Ascending aorta (tissue), 2 donors: ENCODE measurements around the gene TMCC2. TPM values are rescaled to one million over a fixed set of nuclear protein-coding genes. Genes with fewer than 3 reads are reported as not detected.

Experiments used
- DNase-seq, 2 donors: peaks; one replicate each; pipeline ENCODE4 v3.0.0-alpha.2; 2019; ENCODE audit warnings: low spot score in 2 of 2
- H3K27ac ChIP-seq, 2 donors: fragments of 200-600 bp; sonication (generic); one replicate each; pipeline ENCODE4 v1.5.1; 2016 to 2017; ENCODE audit warnings: mild to moderate bottlenecking in 1 of 2
- H3K27me3 ChIP-seq: fragments of 200-600 bp; sonication (generic); one replicate; pipeline ENCODE4 v1.5.1; 2017
- H3K36me3 ChIP-seq, 2 donors: fragments of 200-600 bp; sonication (generic); one replicate each; pipeline ENCODE4 v1.5.1; 2016
- H3K4me1 ChIP-seq, 2 donors: fragments of 200-600 bp; sonication (generic); one replicate each; pipeline ENCODE4 v1.5.1; 2016 to 2017; ENCODE audit warnings: mild to moderate bottlenecking in 1 of 2
- H3K4me3 ChIP-seq, 2 donors: fragments of 200-600 bp; sonication (generic); one replicate each; pipeline ENCODE4 v1.5.1; 2016 to 2017; ENCODE audit warnings: mild to moderate bottlenecking in 1 of 2
- H3K9me3 ChIP-seq, 2 donors: fragments of 200-600 bp; sonication (generic); one replicate each; pipeline ENCODE4 v1.5.1; 2016
- CTCF ChIP-seq, 3 experiments: fragments of 200-600 bp in 2 of 3; fragments of 450-650 bp in 1 of 3; sonication (generic) in 2 of 3; IDR thresholded peaks; one replicate each; pipeline ENCODE4 v1.5.1; 2016 to 2019; ENCODE audit warnings: antibody characterized with exemption in 3 of 3, mild to moderate bottlenecking in 1 of 3, moderate library complexity in 1 of 3
- intact Hi-C: fragments of 100-400 bp; cut with DNase I; formaldehyde crosslinking; loops from one replicate; pipeline ENCODE4 v1.15.1; 2023
- total RNA-seq: library from RNA; depleted of rRNA; stranded (reverse); fragments of >200 nt; gene quantifications from one replicate; pipeline ENCODE4 v1.1.0, GENCODE V29; 2016

TMCC2 gene
- total RNA-seq, 1 donor from 2014 or later = 5.2 TPM

- H3K4me1 ChIP-seq = peaks cover 0 to 11% of the 10 kb centered on the region in 2 donors
- peak in 1 of 2 donors; percentile 19 for DNase-seq
- no peaks in the 10 kb centered on the region for H3K9me3 ChIP-seq
- no peaks in the 10 kb centered on the region for H3K27me3 ChIP-seq
- no peak for TF ChIP-seq CTCF (IDR thresholded peaks at IDR 0.05)
- H3K4me3 ChIP-seq = no peak overlapping the region
- intact Hi-C loops = no loop called here
- H3K27ac ChIP-seq = no peak overlapping the region
- H3K36me3 ChIP-seq = peaks cover 3 to 6% of the 10 kb centered on the region in 2 donors
These were observed 9.3 kb downstream of the TMCC2 start for GRCh38 chr1:205236951-205237475.

GRCh38 chr1:205237526-205238484 lies 10.1 kb downstream of the TMCC2 start:
- no peaks in the 10 kb centered on the region for H3K27me3 ChIP-seq
- peak in 1 of 2 donors; percentile 22 for DNase-seq
- intact Hi-C loops = no loop called here
- H3K36me3 ChIP-seq = peaks cover 5 to 8% of the 10 kb centered on the region in 2 donors
- H3K9me3 ChIP-seq = no peaks in the 10 kb centered on the region
- H3K4me1 ChIP-seq = peaks cover 0 to 11% of the 10 kb centered on the region in 2 donors
- H3K27ac ChIP-seq = no peak overlapping the region
- no peak overlapping the region for H3K4me3 ChIP-seq
- no peak for TF ChIP-seq CTCF (IDR thresholded peaks at IDR 0.05)

- H3K27ac ChIP-seq = no peak overlapping the region
- peaks cover 0 to 11% of the 10 kb centered on the region in 2 donors for H3K4me1 ChIP-seq
- peak in 1 of 2 donors; percentile 25 for DNase-seq
- H3K9me3 ChIP-seq = no peaks in the 10 kb centered on the region
- H3K4me3 ChIP-seq = no peak overlapping the region
- no peak for TF ChIP-seq CTCF (IDR thresholded peaks at IDR 0.05)
- peaks cover 5 to 8% of the 10 kb centered on the region in 2 donors for H3K36me3 ChIP-seq
- no peaks in the 10 kb centered on the region for H3K27me3 ChIP-seq
- intact Hi-C loops = no loop called here
These were observed 11.3 kb downstream of the TMCC2 start for GRCh38 chr1:205239078-205239477.

GRCh38 chr1:205240118-205240517 lies 12.4 kb downstream of the TMCC2 start:
- H3K4me3 ChIP-seq = no peak overlapping the region
- peak in 1 of 2 donors; percentile 55 for DNase-seq
- H3K36me3 ChIP-seq = peaks cover 5 to 8% of the 10 kb centered on the region in 2 donors
- no peak for TF ChIP-seq CTCF (IDR thresholded peaks at IDR 0.05)
- H3K9me3 ChIP-seq = no peaks in the 10 kb centered on the region
- H3K4me1 ChIP-seq = peaks cover 0 to 11% of the 10 kb centered on the region in 2 donors
- no peaks in the 10 kb centered on the region for H3K27me3 ChIP-seq
- intact Hi-C loops = no loop called here
- no peak overlapping the region for H3K27ac ChIP-seq

GRCh38 chr1:205240569-205240968 lies 12.8 kb downstream of the TMCC2 start:
- Histone ChIP-seq H3K27me3 (no peaks in the 10 kb centered on the region), H3K36me3 (peaks cover 5 to 8% of the 10 kb centered on the region in 2 donors), H3K4me1 (peaks cover 0 to 10% of the 10 kb centered on the region in 2 donors), H3K9me3 (no peaks in the 10 kb centered on the region), H3K27ac (no peak overlapping the region), H3K4me3 (no peak overlapping the region)
- intact Hi-C loops = no loop called here
- DNase-seq = no peak
- no peak for TF ChIP-seq CTCF (IDR thresholded peaks at IDR 0.05)
